ENCODE data around the gene GALNT10. TPM values are rescaled to one million over a fixed set of nuclear protein-coding genes. Genes with fewer than 3 reads are reported as not detected.

GALNT10 gene
- total RNA-seq, 1 experiment from 2014 or later, result 22.9 TPM

- no peak overlapping the region for H3K27ac Mint-ChIP-seq
- CTCF ChIA-PET, result no interaction called here
- H3K36me3 Mint-ChIP-seq, result no peaks in the 10 kb centered on the region
Observed at GRCh38 chr5:154400678-154401077, 210.1 kb downstream of the GALNT10 start.

More at GRCh38 chr5:154400678-154401077, 210.1 kb downstream of the GALNT10 start:
- no peaks in the 10 kb centered on the region for H3K9me3 Mint-ChIP-seq
- peaks cover 22% of the 10 kb centered on the region for H3K4me1 Mint-ChIP-seq
- H3K27me3 Mint-ChIP-seq (ENCODE audit: low read depth), result no peaks in the 10 kb centered on the region
- DNase-seq (ENCODE audit: low spot score) (no peak), ATAC-seq (no peak)
- no peak overlapping the region for H3K4me3 Mint-ChIP-seq
- TF ChIP-seq ESRRA (CRISPR knock-in tag; IDR thresholded peaks at IDR 0.05; ENCODE audit: borderline replicate concordance), result no peak
- TF ChIP-seq ZNF425 (CRISPR knock-in tag; conservative IDR thresholded peaks at IDR 0.05), result no peak
- no peak for TF ChIP-seq ZNF121 (CRISPR knock-in tag; IDR thresholded peaks at IDR 0.05)
- no peak for TF ChIP-seq JUN (CRISPR knock-in tag; IDR thresholded peaks at IDR 0.05)
- no peak for TF ChIP-seq USF2 (CRISPR knock-in tag; IDR thresholded peaks at IDR 0.05)
- no peak for TF ChIP-seq TCF7 (CRISPR knock-in tag; IDR thresholded peaks at IDR 0.05; ENCODE audit: low read depth)
- no peak for TF ChIP-seq RELA (CRISPR knock-in tag; IDR thresholded peaks at IDR 0.05; ENCODE audit: borderline replicate concordance)
- TF ChIP-seq MYBL2 (CRISPR knock-in tag; IDR thresholded peaks at IDR 0.05), result no peak
- TF ChIP-seq TEAD4 (CRISPR knock-in tag; IDR thresholded peaks at IDR 0.05), result no peak
- no peak for TF ChIP-seq OVOL2 (CRISPR knock-in tag; IDR thresholded peaks at IDR 0.05; ENCODE audit: borderline replicate concordance)
- TF ChIP-seq HMGXB4 (CRISPR knock-in tag; IDR thresholded peaks at IDR 0.05), result no peak
- no peak for TF ChIP-seq ARID4B (CRISPR knock-in tag; IDR thresholded peaks at IDR 0.05; ENCODE audit: borderline replicate concordance)
- TF ChIP-seq NFE2L1 (CRISPR knock-in tag; IDR thresholded peaks at IDR 0.05), result no peak
- no peak for TF ChIP-seq TP53 (CRISPR knock-in tag; IDR thresholded peaks at IDR 0.05)
- no peak for TF ChIP-seq GRHL2 (CRISPR knock-in tag; IDR thresholded peaks at IDR 0.05; ENCODE audit: insufficient replicate concordance, severe bottlenecking)
- no peak for TF ChIP-seq SMAD3 (CRISPR knock-in tag; IDR thresholded peaks at IDR 0.05; ENCODE audit: borderline replicate concordance)
- TF ChIP-seq ZNF219 (CRISPR knock-in tag; IDR thresholded peaks at IDR 0.05; ENCODE audit: borderline replicate concordance), result no peak
- POLR2A ChIA-PET, result no interaction called here

Data from WTC11 (cell line).